Activated B cell treated with CpG ODN at 0.5 μM for 24 hours (primary cell): ENCODE measurements around the gene RECQL5. TPM values are rescaled to one million over a fixed set of nuclear protein-coding genes. Genes with fewer than 3 reads are reported as not detected.

Experiments used
- ATAC-seq: fragments of 200-7000 bp; cut with Tn5 transposase; one replicate; pipeline ENCODE4 v1.10.0; 2021; ENCODE audit warnings: low read depth, mild to moderate bottlenecking, moderate library complexity
- CTCF ChIA-PET: fragments of 350-600 bp; sonication (Branson Sonifier 250); formaldehyde crosslinking; loops from one replicate; lab custom pipeline; 2021; ENCODE audit warnings: antibody characterized with exemption; lab: Charles Lee
- POLR2A ChIA-PET: fragments of 350-600 bp; sonication (Branson Sonifier 250); formaldehyde crosslinking; loops from one replicate; lab custom pipeline; 2021; ENCODE audit warnings: antibody characterized with exemption; lab: Charles Lee
- DNase-seq: peaks from one replicate; pipeline ENCODE4 v3.0.0; 2022
- H3K27ac Mint-ChIP-seq: one replicate; pipeline ENCODE4 v1.8.0; 2020; ENCODE audit warnings: mixed read lengths
- H3K27me3 Mint-ChIP-seq: one replicate; pipeline ENCODE4 v1.8.0; 2021; ENCODE audit warnings: mixed read lengths
- H3K36me3 Mint-ChIP-seq: one replicate; pipeline ENCODE4 v1.8.0; 2021; ENCODE audit warnings: low read depth, mixed read lengths
- H3K4me1 Mint-ChIP-seq: one replicate; pipeline ENCODE4 v1.8.0; 2021; ENCODE audit warnings: mixed read lengths
- H3K4me3 Mint-ChIP-seq: one replicate; pipeline ENCODE4 v1.8.0; 2020; ENCODE audit warnings: mild to moderate bottlenecking, mixed read lengths
- H3K9me3 Mint-ChIP-seq: one replicate; pipeline ENCODE4 v1.8.0; 2020; ENCODE audit warnings: mixed read lengths
- CTCF ChIP-seq: fragments of 200-600 bp; IDR thresholded peaks from one replicate; pipeline ENCODE4 v1.8.0; 2022; ENCODE audit warnings: antibody characterized with exemption, mild to moderate bottlenecking
- intact Hi-C: fragments of 100-400 bp; cut with micrococcal nuclease; formaldehyde crosslinking; loops from one replicate; pipeline ENCODE4 v1.15.1; 2024
- total RNA-seq: library from RNA; stranded (reverse); gene quantifications from 2 replicates; pipeline ENCODE4 v1.2.3, GENCODE V29; 2022

The RECQL5 gene
- total RNA-seq, 1 donor from 2014 or later = 65.4 TPM

- POLR2A ChIA-PET = interaction anchor here (1.0 kb wide), 1 partner anchor 22 kb away, joined by 4 read pairs; no protein-coding TSS in a partner anchor
- CTCF ChIA-PET = interaction anchor here (1.3 to 2.5 kb wide), 4 partner anchors 15 to 131 kb away, joined by 5 to 9 read pairs (median 6); no protein-coding TSS in a partner anchor
- no peak for ATAC-seq
- intact Hi-C loops = no loop called here
- H3K27me3 Mint-ChIP-seq = no peaks in the 10 kb centered on the region
- H3K9me3 Mint-ChIP-seq = no peaks in the 10 kb centered on the region
- DNase-seq = no peak
- H3K4me3 Mint-ChIP-seq = no peak overlapping the region
- peaks cover 28% of the 10 kb centered on the region for H3K36me3 Mint-ChIP-seq
- H3K27ac Mint-ChIP-seq = no peak overlapping the region
- no peak for TF ChIP-seq CTCF
- H3K4me1 Mint-ChIP-seq = no peaks in the 10 kb centered on the region
Observed at GRCh38 chr17:75616521-75617122, 50.3 kb downstream of the RECQL5 start.

GRCh38 chr17:75615301-75615700, 51.7 kb downstream of the RECQL5 start:
- H3K4me1 Mint-ChIP-seq = peaks cover 3% of the 10 kb centered on the region

GRCh38 chr17:75614556-75615270, 52.2 kb downstream of the RECQL5 start:
- POLR2A ChIA-PET = no interaction called here
- DNase-seq (no peak), ATAC-seq (no peak)
- H3K36me3 Mint-ChIP-seq = peaks cover 19% of the 10 kb centered on the region
- CTCF ChIA-PET = no interaction called here
- intact Hi-C loops = no loop called here
- no peaks in the 10 kb centered on the region for H3K27me3 Mint-ChIP-seq
- no peak for TF ChIP-seq CTCF
- no peaks in the 10 kb centered on the region for H3K9me3 Mint-ChIP-seq
- peaks cover 3% of the 10 kb centered on the region for H3K4me1 Mint-ChIP-seq
- no peak overlapping the region for H3K27ac Mint-ChIP-seq
- no peak overlapping the region for H3K4me3 Mint-ChIP-seq

More at GRCh38 chr17:75615301-75615700, 51.7 kb downstream of the RECQL5 start:
- H3K27me3 Mint-ChIP-seq = no peaks in the 10 kb centered on the region
- no peak for DNase-seq
- H3K27ac Mint-ChIP-seq = no peak overlapping the region
- peaks cover 22% of the 10 kb centered on the region for H3K36me3 Mint-ChIP-seq
- TF ChIP-seq CTCF = no peak
- POLR2A ChIA-PET = no interaction called here
- CTCF ChIA-PET = no interaction called here
- intact Hi-C loops = no loop called here
- ATAC-seq = no peak
- no peak overlapping the region for H3K4me3 Mint-ChIP-seq
- no peaks in the 10 kb centered on the region for H3K9me3 Mint-ChIP-seq

GRCh38 chr17:75614006-75614405, 52.9 kb downstream of the RECQL5 start:
- H3K9me3 Mint-ChIP-seq = no peaks in the 10 kb centered on the region

More at GRCh38 chr17:75614006-75614405, 52.9 kb downstream of the RECQL5 start:
- no peaks in the 10 kb centered on the region for H3K27me3 Mint-ChIP-seq
- ATAC-seq (no peak), DNase-seq (no peak)
- H3K36me3 Mint-ChIP-seq = peaks cover 14% of the 10 kb centered on the region
- ChIA-PET POLR2A (interaction anchor here (0.5 kb wide), 1 partner anchor 100 kb away, joined by 4 read pairs; no protein-coding TSS in a partner anchor), CTCF (no interaction called here)
- H3K4me3 Mint-ChIP-seq = no peak overlapping the region
- H3K27ac Mint-ChIP-seq = no peak overlapping the region
- intact Hi-C loops = no loop called here
- peaks cover 3% of the 10 kb centered on the region for H3K4me1 Mint-ChIP-seq
- TF ChIP-seq CTCF = no peak
